Tibial nerve (tissue), 4 donors: Measurements from ENCODE around the gene DHX36. TPM values are rescaled to one million over a fixed set of nuclear protein-coding genes. Genes with fewer than 3 reads are reported as not detected.
A peak's percentile ranks its signal among the peaks of the same experiment; 100 is the strongest.

Experiments
- DNase-seq, 2 donors: peaks; one replicate each; pipeline ENCODE4 v3.0.0-alpha.2; 2019; ENCODE audit warnings: low spot score in 2 of 2
- H3K27ac ChIP-seq, 4 donors: fragments of 200-600 bp; sonication (generic) in 3 of 4; one replicate each; pipeline ENCODE4 v1.5.1; 2017 to 2019; ENCODE audit warnings: mild to moderate bottlenecking in 1 of 4
- H3K27me3 ChIP-seq, 2 donors: fragments of 200-600 bp; sonication (generic) in 1 of 2; one replicate each; pipeline versions ENCODE4 v1.5.1 to v1.6.0; 2017 to 2019
- H3K36me3 ChIP-seq, 3 donors: fragments of 200-600 bp; sonication (generic); one replicate each; pipeline ENCODE4 v1.5.1; 2018 to 2019
- H3K4me1 ChIP-seq, 4 donors: fragments of 200-600 bp; sonication (generic) in 3 of 4; one replicate each; pipeline ENCODE4 v1.5.1; 2017 to 2019
- H3K4me3 ChIP-seq, 4 donors: fragments of 200-600 bp; sonication (generic) in 3 of 4; one replicate each; pipeline ENCODE4 v1.5.1; 2017 to 2019; ENCODE audit warnings: mild to moderate bottlenecking in 1 of 4, moderate library complexity in 1 of 4
- H3K9me3 ChIP-seq, 4 donors: fragments of 200-600 bp; sonication (generic) in 3 of 4; one replicate each; pipeline ENCODE4 v1.5.1; 2017 to 2019
- CTCF ChIP-seq, 5 experiments: fragments of 200-600 bp in 3 of 5; fragments of 450-650 bp in 2 of 5; sonication (generic) in 3 of 5; IDR thresholded peaks; one replicate each; pipeline ENCODE4 v1.5.1; 2016 to 2019; ENCODE audit warnings: antibody characterized with exemption in 5 of 5, mild to moderate bottlenecking in 3 of 5, moderate library complexity in 2 of 5
- EP300 ChIP-seq, 2 donors: sonication (generic); formaldehyde crosslinking; IDR thresholded peaks; one replicate each; pipeline ENCODE4 v1.6.1; 2017; ENCODE audit warnings: antibody characterized with exemption in 2 of 2, mild to moderate bottlenecking in 1 of 2
- POLR2A ChIP-seq, 2 donors: fragments of 450-650 bp; IDR thresholded peaks; one replicate each; pipeline ENCODE4 v1.6.1; 2017; ENCODE audit warnings: antibody characterized with exemption in 2 of 2, mild to moderate bottlenecking in 2 of 2, moderate library complexity in 2 of 2
- WGBS, 2 donors: methylation state at CpG; one replicate each; pipeline ENCODE4 v1.1.5; 2018; 5-methylcytosine and 5-hydroxymethylcytosine counted together
- total RNA-seq, 4 donors: library from RNA; depleted of rRNA; stranded (reverse); fragments of >200 nt; gene quantifications; one replicate each; pipeline ENCODE4 v1.1.0, GENCODE V29; 2016

Gene DHX36
- total RNA-seq, 4 donors from 2014 or later, result 60.6 to 73.5 (median 64.5) TPM

GRCh38 chr3:154250291-154250690 is 74.0 kb downstream of the DHX36 start:
- 89 to 95% methylated on average over 4 of the region's 4 CpGs for WGBS, 2 donors
- DNase-seq, result no peak
- no peaks in the 10 kb centered on the region for H3K9me3 ChIP-seq
- TF ChIP-seq CTCF (IDR thresholded peaks at IDR 0.05) (no peak), EP300 (IDR thresholded peaks at IDR 0.05) (no peak), POLR2A (IDR thresholded peaks at IDR 0.05) (no peak)
- peak overlapping the region in 2 of 4 donors; percentile 3 to 32 for H3K27ac ChIP-seq
- peaks cover 0 to 46% (median 3%) of the 10 kb centered on the region in 3 donors for H3K36me3 ChIP-seq
- H3K4me3 ChIP-seq, result no peak overlapping the region
- peaks cover 0 to 36% (median 0%) of the 10 kb centered on the region in 4 donors for H3K4me1 ChIP-seq
- H3K27me3 ChIP-seq, result no peaks in the 10 kb centered on the region

- H3K27me3 ChIP-seq, result no peaks in the 10 kb centered on the region
- peaks cover 0 to 55% (median 4%) of the 10 kb centered on the region in 4 donors for H3K4me1 ChIP-seq
- WGBS, 2 donors, result 51 to 53% methylated on average over 2 of the region's 2 CpGs
- TF ChIP-seq POLR2A (IDR thresholded peaks at IDR 0.05), result no peak
- no peak for DNase-seq
- no peak overlapping the region for H3K4me3 ChIP-seq
- peak overlapping the region in 3 of 4 donors; percentile 62 to 82 (median 81) for H3K27ac ChIP-seq
- H3K36me3 ChIP-seq, result peaks cover 0 to 28% (median 0%) of the 10 kb centered on the region in 3 donors
- no peaks in the 10 kb centered on the region for H3K9me3 ChIP-seq
These were observed 76.4 kb downstream of the DHX36 start for GRCh38 chr3:154247806-154248415.

- 42 to 64% methylated on average over 2 of the region's 2 CpGs for WGBS, 2 donors
- Histone ChIP-seq H3K9me3 (no peaks in the 10 kb centered on the region), H3K36me3 (peaks cover 0 to 21% (median 0%) of the 10 kb centered on the region in 3 donors), H3K4me1 (peaks cover 0 to 71% (median 16%) of the 10 kb centered on the region in 4 donors), H3K4me3 (no peak overlapping the region), H3K27ac (peak overlapping the region in 3 of 4 donors; percentile 40 to 82 (median 81)), H3K27me3 (no peaks in the 10 kb centered on the region)
- DNase-seq, result no peak
- no peak for TF ChIP-seq EP300 (IDR thresholded peaks at IDR 0.05)
- TF ChIP-seq CTCF (IDR thresholded peaks at IDR 0.05), result no peak
- no peak for TF ChIP-seq POLR2A (IDR thresholded peaks at IDR 0.05)
These were observed 79.6 kb downstream of the DHX36 start for GRCh38 chr3:154244644-154245043.

GRCh38 chr3:154243353-154243752 is 80.9 kb downstream of the DHX36 start:
- Histone ChIP-seq H3K27ac (peak overlapping the region; percentile 63 to 92 (median 77)), H3K4me1 (peaks cover 0 to 73% (median 16%) of the 10 kb centered on the region in 4 donors), H3K4me3 (no peak overlapping the region), H3K27me3 (no peaks in the 10 kb centered on the region), H3K36me3 (peaks cover 0 to 14% (median 0%) of the 10 kb centered on the region in 3 donors), H3K9me3 (no peaks in the 10 kb centered on the region)
- no peak for TF ChIP-seq CTCF (IDR thresholded peaks at IDR 0.05)
- TF ChIP-seq EP300 (IDR thresholded peaks at IDR 0.05), result peak; percentile 23 to 87
- no peak for DNase-seq
- WGBS, 2 donors, result 22 to 32% methylated on average over 2 of the region's 2 CpGs

GRCh38 chr3:154242766-154243165 is 81.5 kb downstream of the DHX36 start:
- WGBS, 2 donors, result 63 to 77% methylated on average over 4 of the region's 4 CpGs

More at GRCh38 chr3:154242766-154243165, 81.5 kb downstream of the DHX36 start:
- Histone ChIP-seq H3K4me3 (no peak overlapping the region), H3K27me3 (no peaks in the 10 kb centered on the region), H3K4me1 (peaks cover 0 to 70% (median 16%) of the 10 kb centered on the region in 4 donors), H3K27ac (peak overlapping the region; percentile 63 to 92 (median 77)), H3K9me3 (no peaks in the 10 kb centered on the region), H3K36me3 (peaks cover 0 to 14% (median 0%) of the 10 kb centered on the region in 3 donors)
- DNase-seq, result no peak
- no peak for TF ChIP-seq POLR2A (IDR thresholded peaks at IDR 0.05)
- TF ChIP-seq EP300 (IDR thresholded peaks at IDR 0.05), result no peak
- TF ChIP-seq CTCF (IDR thresholded peaks at IDR 0.05), result no peak
